KOPT-K1 (cell line): ENCODE measurements around the gene ZNF454.

ENCODE experiments used
- H3K27ac ChIP-seq: fragments of 200-600 bp; sonication (generic); 2 replicates; pipeline ENCODE4 v1.5.1; 2016; ENCODE audit warnings: antibody characterized with exemption, mild to moderate bottlenecking, low read depth, low read length; ENCODE audit not compliant: poor library complexity, severe bottlenecking
- H3K36me3 ChIP-seq: fragments of 200-600 bp; sonication (generic); 2 replicates; pipeline ENCODE4 v1.5.1; 2017; ENCODE audit warnings: antibody characterized with exemption, mild to moderate bottlenecking, low read length, moderate library complexity; ENCODE audit not compliant: insufficient read depth
- H3K9me3 ChIP-seq: fragments of 200-600 bp; sonication (generic); 2 replicates; pipeline ENCODE4 v1.5.1; 2017; ENCODE audit warnings: antibody characterized with exemption, low read length, mild to moderate bottlenecking; ENCODE audit not compliant: insufficient read depth, poor library complexity, severe bottlenecking

ZNF454 gene

DNA sequence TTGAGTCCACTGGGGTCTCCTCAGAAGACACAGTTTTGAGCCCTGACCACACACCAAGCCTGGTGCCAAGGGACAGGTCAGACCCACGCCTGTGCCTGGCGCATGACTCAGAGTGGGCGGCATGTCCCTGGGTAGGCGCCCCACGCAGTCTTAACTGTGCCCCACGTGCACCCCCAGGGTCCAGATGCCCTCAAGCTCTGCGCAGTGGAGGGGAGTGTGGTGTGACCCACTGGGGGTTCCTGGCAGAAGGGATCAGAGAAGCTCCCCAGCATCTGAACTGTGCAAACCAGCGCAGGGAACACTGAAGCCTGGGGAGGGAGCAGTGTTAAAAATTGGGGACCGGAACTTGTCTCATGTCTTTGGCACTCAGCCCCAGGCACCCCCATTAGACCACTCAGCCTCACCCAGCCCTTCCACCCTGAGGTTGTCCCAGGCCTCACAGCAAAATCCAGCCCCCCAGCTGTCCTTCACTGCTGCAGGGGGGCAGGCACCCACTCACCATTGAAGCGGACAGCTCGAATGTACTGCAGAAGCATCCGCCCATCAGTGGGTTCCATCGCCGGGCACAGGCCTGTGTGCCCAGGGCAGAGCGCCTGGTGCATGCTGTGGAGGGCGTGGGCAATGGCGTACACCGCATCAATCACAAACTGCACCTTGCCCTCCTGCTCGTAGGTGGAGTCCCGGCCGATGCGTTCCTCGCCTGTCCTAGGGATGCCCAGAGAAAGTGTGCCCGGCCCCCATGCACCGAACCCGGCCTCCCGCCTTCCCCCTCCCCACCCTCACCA lies 47.6 kb downstream of the ZNF454 start:
- Histone ChIP-seq H3K9me3 (peaks cover 90% of the 10 kb centered on the region), H3K27ac (no peak overlapping the region), H3K36me3 (no peaks in the 10 kb centered on the region)

DNA sequence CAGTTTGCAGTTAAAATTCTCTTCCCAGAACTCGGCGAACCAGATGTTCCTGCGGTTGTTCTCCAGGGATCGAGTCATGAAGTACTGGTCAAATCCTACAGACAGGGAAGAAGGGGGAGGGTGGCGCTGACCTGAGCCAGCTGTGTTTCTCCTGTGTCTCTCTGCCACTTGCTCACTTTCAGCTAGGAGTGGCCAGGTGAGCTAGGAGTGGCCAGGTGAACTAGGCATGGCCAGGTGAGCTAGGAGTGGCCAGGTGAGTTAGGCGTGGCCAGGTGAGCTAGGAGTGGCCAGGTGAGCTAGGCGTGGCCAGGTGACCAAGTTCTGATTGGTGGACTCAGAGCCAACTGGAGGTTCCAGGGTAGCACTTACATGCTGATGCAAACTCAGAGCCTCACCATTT lies 48.3 kb downstream of the ZNF454 start:
- H3K27ac ChIP-seq: no peak overlapping the region
- H3K9me3 ChIP-seq: peaks cover 85% of the 10 kb centered on the region
- H3K36me3 ChIP-seq: no peaks in the 10 kb centered on the region

DNA sequence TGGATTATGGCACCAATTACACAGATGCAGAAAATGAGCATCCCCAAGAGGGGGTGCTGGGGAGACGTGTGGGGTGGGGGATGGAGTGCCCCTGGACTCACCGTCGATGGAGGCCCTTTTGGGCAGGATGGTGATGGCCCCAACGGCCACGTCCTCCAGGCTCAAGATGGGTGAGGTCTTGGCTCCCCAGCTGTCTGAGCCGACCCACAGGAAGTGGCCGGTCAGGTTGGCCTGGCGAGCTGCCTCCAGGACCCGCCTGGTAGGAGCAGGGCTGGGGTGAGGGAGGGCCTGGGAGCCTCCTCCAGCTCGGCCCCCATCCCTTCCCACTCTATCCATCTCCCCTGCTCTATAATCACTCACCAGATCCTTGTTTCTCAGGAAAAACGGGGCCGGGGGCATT lies 49.5 kb downstream of the ZNF454 start:
- H3K36me3 ChIP-seq: no peaks in the 10 kb centered on the region
- H3K27ac ChIP-seq: no peak overlapping the region
- H3K9me3 ChIP-seq: peaks cover 74% of the 10 kb centered on the region

DNA sequence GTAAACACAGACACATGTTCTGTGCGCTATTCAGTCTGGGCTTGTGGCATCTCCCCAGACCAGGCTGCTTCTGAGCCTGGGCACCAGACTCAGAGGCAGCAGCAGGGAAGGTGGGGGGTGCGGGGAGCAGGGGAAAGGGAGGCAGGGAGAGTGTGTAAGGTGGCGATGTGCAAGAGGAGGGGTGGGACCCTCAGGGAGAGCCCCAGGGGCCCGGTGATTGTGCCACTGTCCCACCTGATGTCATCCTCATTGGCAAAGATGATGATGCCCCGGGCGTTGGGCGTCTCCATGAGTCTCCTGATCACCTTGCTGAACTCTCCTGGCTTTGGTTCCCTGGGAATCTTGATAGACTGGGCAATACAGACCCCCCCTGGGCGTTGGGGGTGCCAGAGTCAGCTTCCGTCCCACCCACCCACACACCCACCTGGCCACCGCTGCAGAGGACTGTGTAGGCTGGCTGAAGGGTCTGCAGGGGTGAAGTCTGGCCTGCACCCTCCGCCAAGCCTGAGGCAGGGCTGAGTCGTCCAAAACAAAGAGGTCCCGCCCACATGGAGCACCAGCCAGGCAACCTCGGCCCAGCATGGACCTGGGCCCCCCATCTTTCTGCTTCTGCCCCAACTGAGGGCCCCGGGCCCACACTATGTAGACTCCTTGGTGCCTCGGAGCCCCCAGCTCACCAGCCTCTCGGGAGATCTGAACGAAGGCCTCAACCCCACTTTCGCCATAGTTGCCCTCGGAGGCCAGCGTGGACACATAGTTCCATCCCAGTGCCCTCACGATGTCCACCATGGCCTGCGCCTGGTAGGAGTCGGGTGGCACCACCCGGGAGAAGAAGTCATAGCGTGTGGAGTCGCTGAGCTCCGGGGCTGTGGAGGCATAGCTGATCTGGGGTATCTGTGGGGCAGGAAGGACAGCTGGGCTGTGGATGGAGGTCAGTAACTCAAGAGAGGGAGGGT lies 50.5 kb downstream of the ZNF454 start:
- Histone ChIP-seq H3K9me3 (peaks cover 69% of the 10 kb centered on the region), H3K36me3 (no peaks in the 10 kb centered on the region), H3K27ac (no peak overlapping the region)

GRCh38 chr5:178992291-178992895 lies 51.4 kb downstream of the ZNF454 start:
- H3K9me3 ChIP-seq: peaks cover 60% of the 10 kb centered on the region
- H3K36me3 ChIP-seq: no peaks in the 10 kb centered on the region
- no peak overlapping the region for H3K27ac ChIP-seq

DNA sequence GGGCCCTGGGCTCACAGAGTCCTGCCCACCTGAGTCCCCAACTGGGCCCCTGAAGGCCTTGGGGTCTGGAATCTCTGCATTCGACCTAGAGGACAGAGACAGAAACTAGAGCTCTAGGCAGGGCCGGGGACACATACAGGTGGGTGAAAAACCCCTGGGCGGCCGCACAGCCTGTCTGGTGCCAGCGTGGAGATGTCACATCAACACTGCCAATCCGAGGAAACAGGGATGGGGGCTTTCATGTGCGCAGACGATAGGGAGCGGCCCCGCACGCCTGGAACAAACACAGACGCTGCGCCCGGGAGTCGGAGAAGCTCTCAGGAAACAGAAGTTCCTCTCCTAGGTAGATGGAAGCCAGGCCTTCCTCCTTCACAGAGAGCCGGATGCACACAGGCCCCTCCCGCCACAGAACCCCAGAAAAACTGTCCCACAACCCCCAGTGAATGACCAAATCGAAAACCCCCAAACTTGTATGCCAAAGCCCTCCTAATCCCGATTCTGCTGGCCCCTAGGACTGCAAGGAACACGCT lies 52.3 kb downstream of the ZNF454 start:
- Histone ChIP-seq H3K36me3 (no peaks in the 10 kb centered on the region), H3K27ac (no peak overlapping the region), H3K9me3 (peaks cover 57% of the 10 kb centered on the region)

DNA sequence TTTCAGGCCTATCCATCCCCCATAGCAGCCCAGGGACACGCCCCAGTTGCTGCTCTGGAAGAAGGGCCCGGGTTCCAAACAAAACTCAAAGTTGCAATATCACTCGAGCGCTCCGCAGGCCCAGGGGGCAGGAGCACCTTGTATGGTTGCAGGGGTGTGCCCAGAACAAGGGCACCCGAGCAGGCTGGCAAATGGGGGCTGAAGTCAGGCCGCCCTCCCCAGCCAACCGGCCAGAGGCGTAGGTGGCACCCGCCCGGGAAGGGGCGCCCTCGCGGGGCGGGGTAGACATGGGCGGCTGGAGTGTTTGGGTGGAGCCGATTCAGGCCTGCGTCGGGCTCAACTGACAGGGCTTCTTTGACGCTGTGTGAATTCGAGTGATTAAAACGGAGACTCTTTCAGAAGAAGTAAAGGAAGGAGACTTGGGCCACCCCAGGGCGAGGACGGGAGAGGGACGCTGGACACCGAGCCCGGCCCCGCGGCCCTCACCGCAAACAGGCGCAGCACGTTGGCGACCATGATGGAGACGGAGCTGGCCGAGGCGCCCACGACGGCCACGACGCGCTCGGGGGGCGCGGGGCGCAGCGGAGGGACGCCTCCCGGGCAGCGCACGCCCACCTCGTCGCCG lies 53.1 kb downstream of the ZNF454 start:
- no peaks in the 10 kb centered on the region for H3K36me3 ChIP-seq
- H3K27ac ChIP-seq: no peak overlapping the region
- peaks cover 55% of the 10 kb centered on the region for H3K9me3 ChIP-seq

- peaks cover 50% of the 10 kb centered on the region for H3K9me3 ChIP-seq
These were observed 53.8 kb downstream of the ZNF454 start, which contains the start of gene GRM6 for GRCh38 chr5:178994580-178995340. Gene GRM6, minus strand, starts transcription at chr5:178995320. Its CDS starts 376 bp downstream, at chr5:178994944.

DNA sequence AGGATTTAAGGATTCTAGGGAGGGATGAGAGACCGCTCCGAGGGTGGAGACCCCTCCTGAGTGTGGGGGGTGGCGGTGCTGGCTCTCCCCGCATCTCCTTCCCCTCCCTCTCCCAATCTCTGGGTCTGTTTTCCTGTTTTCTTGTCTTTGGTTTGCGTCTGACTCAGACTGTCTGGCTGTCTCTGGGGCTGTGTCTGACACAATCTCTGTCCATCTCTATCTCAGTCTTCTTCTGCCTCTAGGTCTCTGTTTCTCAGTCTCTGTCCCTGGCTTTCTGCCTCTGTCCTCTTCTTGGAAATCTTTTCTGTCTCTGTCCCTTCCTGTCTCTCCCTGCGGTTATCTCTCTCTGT lies 54.3 kb downstream of the ZNF454 start:
- Histone ChIP-seq H3K27ac (no peak overlapping the region), H3K36me3 (no peaks in the 10 kb centered on the region), H3K9me3 (peaks cover 44% of the 10 kb centered on the region)

More at GRCh38 chr5:178994580-178995340, 53.8 kb downstream of the ZNF454 start, which contains the start of gene GRM6:
- no peak within 1 kb of the TSS for H3K27ac ChIP-seq
- no peaks in the 10 kb centered on the region for H3K36me3 ChIP-seq

DNA sequence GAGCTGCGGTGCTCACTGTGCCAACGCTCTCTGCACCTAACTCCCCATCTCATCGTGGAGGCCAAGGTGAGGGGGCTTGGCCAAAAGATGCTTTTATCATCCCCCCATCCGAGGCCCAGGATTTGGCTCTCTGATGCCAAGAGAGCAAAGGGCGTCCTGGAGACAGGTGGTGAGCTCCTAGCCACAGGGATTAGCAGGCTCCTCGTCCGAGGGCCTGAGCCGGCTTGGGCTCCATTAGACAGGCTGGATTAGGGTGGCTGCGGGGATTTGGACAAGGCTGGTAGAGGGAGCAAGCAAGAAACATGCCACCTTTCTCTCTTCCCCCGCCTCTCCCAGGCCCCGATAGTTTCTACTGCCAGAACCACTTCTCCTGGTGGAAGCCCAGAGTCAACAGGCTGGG lies 55.2 kb downstream of the ZNF454 start:
- no peaks in the 10 kb centered on the region for H3K36me3 ChIP-seq
- H3K9me3 ChIP-seq: peaks cover 42% of the 10 kb centered on the region
- no peak overlapping the region for H3K27ac ChIP-seq

DNA sequence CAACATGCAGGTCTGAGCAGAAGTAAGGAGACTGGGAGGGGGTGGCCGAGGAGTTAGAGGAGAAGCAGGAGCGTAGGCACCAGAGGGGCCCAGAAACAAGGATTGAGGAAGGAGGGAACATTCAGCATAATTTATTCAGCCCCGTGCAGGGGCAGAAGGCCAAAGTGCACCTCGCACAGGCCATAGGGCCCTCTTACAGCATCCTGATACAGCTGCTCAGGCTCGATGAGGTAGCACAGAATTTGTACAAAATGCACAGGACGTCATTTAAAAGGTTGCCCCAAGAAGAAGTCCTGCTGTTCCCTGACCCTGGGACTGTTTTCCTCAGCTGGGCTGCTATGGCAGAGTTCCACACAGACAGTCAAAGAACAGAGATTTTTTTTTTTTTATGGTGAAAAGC lies 56.2 kb downstream of the ZNF454 start:
- Histone ChIP-seq H3K9me3 (peaks cover 38% of the 10 kb centered on the region), H3K36me3 (no peaks in the 10 kb centered on the region), H3K27ac (no peak overlapping the region)

- H3K9me3 ChIP-seq: peaks cover 28% of the 10 kb centered on the region
- no peak overlapping the region for H3K27ac ChIP-seq
- no peaks in the 10 kb centered on the region for H3K36me3 ChIP-seq
These were observed 57.4 kb downstream of the ZNF454 start for GRCh38 chr5:178998441-178998840.

- Histone ChIP-seq H3K27ac (no peak overlapping the region), H3K9me3 (peaks cover 6% of the 10 kb centered on the region), H3K36me3 (no peaks in the 10 kb centered on the region)
These were observed 65.6 kb downstream of the ZNF454 start for GRCh38 chr5:179006564-179006963.

GRCh38 chr5:179008667-179009066 lies 67.7 kb downstream of the ZNF454 start:
- H3K9me3 ChIP-seq: peaks cover 12% of the 10 kb centered on the region
- no peak overlapping the region for H3K27ac ChIP-seq
- no peaks in the 10 kb centered on the region for H3K36me3 ChIP-seq
